ENCODE data around the gene LRRC74B. TPM values are rescaled to one million over a fixed set of nuclear protein-coding genes. Genes with fewer than 3 reads are reported as not detected.
"Not testable (repeated sequence)": the region's sequence is repeated elsewhere in the genome, so short reads cannot be mapped to it uniquely, and the experiment has no call there.

Gene LRRC74B
- total RNA-seq, 5 donors from 2014 or later (not counting 1 experiment from before 2014, with no cell fraction given), result 0.16 to 0.25 TPM; not detected in 3

DNA sequence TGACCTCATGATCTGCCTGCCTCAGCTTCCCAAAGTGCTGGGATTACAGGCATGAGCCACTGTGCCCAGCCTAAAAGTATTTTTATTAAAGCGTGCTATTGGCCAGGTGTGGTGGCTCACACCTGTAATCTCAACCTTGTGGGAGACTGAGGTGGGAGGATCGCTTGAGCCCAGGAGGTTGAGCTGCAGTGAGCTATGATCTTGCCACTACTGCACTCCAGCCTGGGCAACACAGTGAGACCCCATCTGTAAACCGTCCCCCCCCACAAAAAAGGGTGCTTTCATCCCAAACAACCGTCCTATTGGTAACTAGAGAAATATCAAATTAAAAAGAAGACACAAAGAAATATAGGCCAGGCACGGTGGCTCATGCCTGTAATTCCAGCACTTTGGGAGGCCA is 6.6 kb upstream of the LRRC74B start:
- ATAC-seq (replicated peaks in 1 of 4); H3K9me3 ChIP-seq; DNase-seq; POLR2A ChIA-PET; H3K9me3 Mint-ChIP-seq; H3K27ac Mint-ChIP-seq; H3K36me3 ChIP-seq (ENCODE audit: control insufficient read depth in 2 of 2, extremely low read depth in 1 of 2, insufficient read depth in 1 of 2, low read length in 1 of 2); H3K4me3 ChIP-seq (ENCODE audit: control insufficient read depth in 1 of 2, extremely low read depth in 1 of 2, low read length in 1 of 2); H3K4me1 ChIP-seq (ENCODE audit: control insufficient read depth in 1 of 2, extremely low read depth in 1 of 2, insufficient read depth in 2 of 2, low read length in 2 of 2); H3K4me3 Mint-ChIP-seq; H3K27ac ChIP-seq (ENCODE audit: low read length); H3K36me3 Mint-ChIP-seq; CTCF ChIA-PET: not testable (repeated sequence)
- Mint-ChIP-seq H3K27me3 (peaks cover 28 to 35% of the 10 kb centered on the region in 2 donors), H3K4me1 (peaks cover 6 to 13% (median 9%) of the 10 kb centered on the region in 3 donors)
- no CpG with 5 or more reads among the region's 5 CpGs for WGBS (ENCODE audit: insufficient coverage)
- H3K27me3 ChIP-seq (replicated peaks in 1 of 2; ENCODE audit: control insufficient read depth in 2 of 2, extremely low read depth in 1 of 2, insufficient read depth in 2 of 2, low read length in 1 of 2), result peaks cover 0 to 38% of the 10 kb centered on the region in 2 experiments

DNA sequence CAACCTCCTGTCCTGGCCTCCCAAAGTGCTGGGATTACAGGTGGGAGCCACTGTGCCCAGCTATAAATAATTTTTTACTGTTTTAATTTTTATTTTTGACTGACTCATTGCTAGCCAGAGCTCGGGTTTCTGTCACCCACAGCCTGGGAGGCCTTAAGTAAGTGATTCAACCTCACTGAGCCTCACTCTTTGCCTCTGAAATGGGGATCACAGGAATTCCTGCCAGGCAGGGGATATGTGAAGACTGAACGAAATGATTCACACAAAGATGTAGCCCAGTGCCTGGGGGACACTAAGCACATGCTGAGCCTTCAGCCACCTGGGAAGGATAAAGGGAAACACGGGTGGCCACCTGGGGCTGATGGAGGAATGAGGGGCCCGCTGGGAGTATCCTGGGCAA is 3.8 kb upstream of the LRRC74B start:
- Histone ChIP-seq H3K27ac (ENCODE audit: low read length) (no peak overlapping the region), H3K4me1 (ENCODE audit: control insufficient read depth in 1 of 2, extremely low read depth in 1 of 2, insufficient read depth in 2 of 2, low read length in 2 of 2) (peaks cover 0 to 27% of the 10 kb centered on the region in 2 experiments), H3K27me3 (replicated peaks in 1 of 2; ENCODE audit: control insufficient read depth in 2 of 2, extremely low read depth in 1 of 2, insufficient read depth in 2 of 2, low read length in 1 of 2) (peaks cover 0 to 53% of the 10 kb centered on the region in 2 experiments), H3K4me3 (ENCODE audit: control insufficient read depth in 1 of 2, extremely low read depth in 1 of 2, low read length in 1 of 2) (no peak overlapping the region), H3K36me3 (ENCODE audit: control insufficient read depth in 2 of 2, extremely low read depth in 1 of 2, insufficient read depth in 1 of 2, low read length in 1 of 2) (no peaks in the 10 kb centered on the region), H3K9me3 (no peaks in the 10 kb centered on the region)
- ChIA-PET POLR2A (no interaction called here), CTCF (interaction anchor here in 1 of 2 donors (0.6 kb wide), 1 partner anchor 14 kb away, joined by 4 read pairs; no protein-coding TSS in a partner anchor)
- ATAC-seq (replicated peaks in 1 of 4) (no peak), DNase-seq (no peak)
- H3K27ac Mint-ChIP-seq, result no peak overlapping the region
- H3K4me3 Mint-ChIP-seq, result no peak overlapping the region
- H3K36me3 Mint-ChIP-seq, result no peaks in the 10 kb centered on the region
- H3K27me3 Mint-ChIP-seq, result peaks cover 31 to 47% of the 10 kb centered on the region in 2 donors
- H3K4me1 Mint-ChIP-seq, result peaks cover 20 to 30% (median 22%) of the 10 kb centered on the region in 3 donors
- no peaks in the 10 kb centered on the region for H3K9me3 Mint-ChIP-seq
- 76% methylated on average over 3 of the region's 4 CpGs for WGBS (ENCODE audit: insufficient coverage)

DNA sequence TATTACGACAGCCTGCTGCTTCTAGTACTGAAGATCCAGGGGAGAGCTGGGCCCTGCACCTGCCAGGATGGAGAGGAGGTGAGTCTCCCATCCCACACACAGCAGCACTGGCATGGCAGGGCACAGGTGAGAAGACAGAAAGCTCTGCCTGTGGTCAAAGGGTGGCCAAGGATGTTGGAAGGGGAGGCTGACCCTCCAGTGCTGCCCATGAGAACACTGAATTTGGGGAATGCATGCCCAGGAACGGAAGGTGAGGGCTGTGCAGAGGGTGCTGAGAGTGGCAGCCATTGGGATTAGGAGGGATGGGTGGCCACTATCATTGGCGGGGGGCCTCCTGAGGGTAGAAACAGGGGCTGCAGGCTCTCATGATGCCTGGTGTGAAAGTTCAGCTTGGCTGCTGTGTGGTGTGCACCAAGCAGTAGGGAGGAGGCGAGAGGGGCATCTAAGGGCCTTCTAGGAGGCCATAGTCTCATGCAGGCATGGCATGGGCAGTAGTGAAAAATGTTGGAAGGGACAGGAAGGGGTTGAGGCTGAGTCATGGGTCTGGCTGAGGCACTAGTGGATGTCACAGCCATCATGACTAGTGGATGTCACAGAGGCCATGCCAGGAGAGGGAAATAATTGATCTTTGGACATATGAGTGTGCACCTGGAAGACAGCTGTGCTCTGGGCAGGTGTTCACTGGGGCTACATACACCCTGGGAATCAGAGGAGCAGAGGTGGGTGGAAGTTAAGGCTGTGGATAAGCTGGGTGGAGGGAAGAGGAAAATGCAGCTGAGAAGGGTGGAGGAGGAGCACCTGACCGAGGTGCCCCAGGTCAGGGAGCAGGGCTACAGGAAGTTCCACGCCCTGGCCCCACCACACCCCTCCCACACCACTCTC is 2.5 kb upstream of the LRRC74B start:
- no peak for ATAC-seq (replicated peaks in 1 of 4)
- CTCF ChIA-PET, result interaction anchor here in 1 of 2 donors (0.6 to 1.3 kb wide), 3 partner anchors 21 to 626 kb away, joined by 3 to 4 read pairs (median 3); no protein-coding TSS in a partner anchor
- H3K9me3 ChIP-seq, result no peaks in the 10 kb centered on the region
- no peak overlapping the region for H3K4me3 ChIP-seq (ENCODE audit: control insufficient read depth in 1 of 2, extremely low read depth in 1 of 2, low read length in 1 of 2)
- peaks cover 0 to 51% of the 10 kb centered on the region in 2 experiments for H3K27me3 ChIP-seq (replicated peaks in 1 of 2; ENCODE audit: control insufficient read depth in 2 of 2, extremely low read depth in 1 of 2, insufficient read depth in 2 of 2, low read length in 1 of 2)
- POLR2A ChIA-PET, result no interaction called here
- Mint-ChIP-seq H3K4me3 (peak overlapping the region in 1 of 3 donors; percentile 36), H3K9me3 (no peaks in the 10 kb centered on the region), H3K36me3 (no peaks in the 10 kb centered on the region), H3K27ac (peak overlapping the region in 1 of 2 donors; percentile 36), H3K27me3 (peaks cover 31 to 47% of the 10 kb centered on the region in 2 donors), H3K4me1 (peaks cover 20 to 30% (median 22%) of the 10 kb centered on the region in 3 donors)
- 73% methylated on average over 4 of the region's 6 CpGs for WGBS (ENCODE audit: insufficient coverage)
- no peaks in the 10 kb centered on the region for H3K36me3 ChIP-seq (ENCODE audit: control insufficient read depth in 2 of 2, extremely low read depth in 1 of 2, insufficient read depth in 1 of 2, low read length in 1 of 2)
- no peak for DNase-seq
- H3K4me1 ChIP-seq (ENCODE audit: control insufficient read depth in 1 of 2, extremely low read depth in 1 of 2, insufficient read depth in 2 of 2, low read length in 2 of 2), result peaks cover 0 to 27% of the 10 kb centered on the region in 2 experiments
- H3K27ac ChIP-seq (ENCODE audit: low read length), result no peak overlapping the region

DNA sequence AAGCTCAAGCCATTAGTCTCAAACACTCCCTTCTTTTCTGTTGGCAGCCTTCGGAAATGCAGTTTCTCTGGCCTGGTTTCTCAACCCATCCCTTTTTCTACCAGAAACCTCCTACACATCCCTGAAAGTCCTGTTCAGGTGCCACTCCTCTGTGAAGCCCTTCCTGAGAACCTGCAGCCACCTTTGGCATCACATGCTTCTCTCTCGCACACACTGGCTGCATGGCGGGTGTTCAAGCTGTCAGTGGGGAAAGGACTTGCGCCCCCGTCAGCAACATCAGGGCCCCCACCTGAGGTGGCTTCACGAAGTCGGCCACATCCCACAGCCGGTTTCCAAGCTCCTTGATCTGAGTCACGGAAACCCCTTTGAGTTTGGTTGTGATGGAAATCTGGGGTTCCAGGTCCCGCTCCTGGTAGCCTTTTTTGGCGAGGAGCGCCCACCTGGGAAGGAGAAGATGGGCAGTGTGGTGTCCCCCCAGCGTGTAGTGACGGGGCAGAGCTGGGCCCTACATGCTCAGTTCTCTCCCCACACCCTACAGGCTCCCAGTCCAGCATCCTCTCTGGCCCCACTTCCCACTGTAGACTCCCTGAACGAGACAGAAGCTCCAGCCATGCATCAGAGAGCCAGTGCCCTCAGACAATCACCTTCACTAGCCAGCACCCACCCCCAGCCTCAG is 1.7 kb upstream of the LRRC74B start:
- H3K9me3 ChIP-seq, result no peaks in the 10 kb centered on the region

GRCh38 chr22:21044931-21045584 is 688 bp upstream of the LRRC74B start:
- no peaks in the 10 kb centered on the region for H3K9me3 Mint-ChIP-seq
- Histone ChIP-seq H3K27ac (ENCODE audit: low read length) (no peak overlapping the region), H3K4me3 (ENCODE audit: control insufficient read depth in 1 of 2, extremely low read depth in 1 of 2, low read length in 1 of 2) (peak overlapping the region in 1 of 2 donors; percentile 47), H3K36me3 (ENCODE audit: control insufficient read depth in 2 of 2, extremely low read depth in 1 of 2, insufficient read depth in 1 of 2, low read length in 1 of 2) (no peaks in the 10 kb centered on the region), H3K27me3 (replicated peaks in 1 of 2; ENCODE audit: control insufficient read depth in 2 of 2, extremely low read depth in 1 of 2, insufficient read depth in 2 of 2, low read length in 1 of 2) (peaks cover 0 to 45% of the 10 kb centered on the region in 2 experiments), H3K9me3 (no peaks in the 10 kb centered on the region), H3K4me1 (ENCODE audit: control insufficient read depth in 1 of 2, extremely low read depth in 1 of 2, insufficient read depth in 2 of 2, low read length in 2 of 2) (peaks cover 0 to 27% of the 10 kb centered on the region in 2 experiments)
- ATAC-seq (replicated peaks in 1 of 4) (peak in 2 of 4 experiments; percentile 6 to 26), DNase-seq (peak in 3 of 35 experiments; percentile 9 to 11 (median 10))
- H3K4me1 Mint-ChIP-seq, result peaks cover 20 to 30% (median 22%) of the 10 kb centered on the region in 3 donors
- peak overlapping the region in 1 of 2 donors; percentile 5 for H3K27ac Mint-ChIP-seq
- peaks cover 23 to 38% of the 10 kb centered on the region in 2 donors for H3K27me3 Mint-ChIP-seq
- ChIA-PET CTCF (interaction anchor here in 1 of 2 donors (0.6 to 1.3 kb wide), 2 partner anchors 10 to 42 kb away, joined by 3 to 4 read pairs; no protein-coding TSS in a partner anchor), POLR2A (interaction anchor here in 1 of 2 donors (0.6 kb wide), 1 partner anchor 675 kb away, joined by 11 read pairs; no protein-coding TSS in a partner anchor)
- peak overlapping the region; percentile 39 to 70 (median 63) for H3K4me3 Mint-ChIP-seq
- 25% methylated on average over 14 of the region's 15 CpGs for WGBS (ENCODE audit: insufficient coverage)
- no peaks in the 10 kb centered on the region for H3K36me3 Mint-ChIP-seq

More for the DNA sequence above, 1.7 kb upstream of the LRRC74B start:
- ChIA-PET POLR2A (no interaction called here), CTCF (interaction anchor here in 1 of 2 donors (0.6 to 1.3 kb wide), 2 partner anchors 41 to 627 kb away, joined by 3 to 4 read pairs; no protein-coding TSS in a partner anchor)
- no peak overlapping the region for H3K4me3 ChIP-seq (ENCODE audit: control insufficient read depth in 1 of 2, extremely low read depth in 1 of 2, low read length in 1 of 2)
- no peaks in the 10 kb centered on the region for H3K36me3 ChIP-seq (ENCODE audit: control insufficient read depth in 2 of 2, extremely low read depth in 1 of 2, insufficient read depth in 1 of 2, low read length in 1 of 2)
- DNase-seq (no peak), ATAC-seq (replicated peaks in 1 of 4) (no peak)
- peaks cover 0 to 27% of the 10 kb centered on the region in 2 experiments for H3K4me1 ChIP-seq (ENCODE audit: control insufficient read depth in 1 of 2, extremely low read depth in 1 of 2, insufficient read depth in 2 of 2, low read length in 2 of 2)
- no peaks in the 10 kb centered on the region for H3K9me3 Mint-ChIP-seq
- peak overlapping the region in 1 of 3 donors; percentile 70 for H3K4me3 Mint-ChIP-seq
- H3K4me1 Mint-ChIP-seq, result peaks cover 20 to 30% (median 22%) of the 10 kb centered on the region in 3 donors
- no peak overlapping the region for H3K27ac ChIP-seq (ENCODE audit: low read length)
- 83% methylated on average over 7 of the region's 15 CpGs for WGBS (ENCODE audit: insufficient coverage)
- H3K27me3 ChIP-seq (replicated peaks in 1 of 2; ENCODE audit: control insufficient read depth in 2 of 2, extremely low read depth in 1 of 2, insufficient read depth in 2 of 2, low read length in 1 of 2), result peaks cover 0 to 48% of the 10 kb centered on the region in 2 experiments
- no peaks in the 10 kb centered on the region for H3K36me3 Mint-ChIP-seq
- H3K27ac Mint-ChIP-seq, result no peak overlapping the region
- H3K27me3 Mint-ChIP-seq, result peaks cover 27 to 44% of the 10 kb centered on the region in 2 donors
